Liver (tissue), 9 donors: ENCODE data around the gene ARHGEF19. TPM values are rescaled to one million over a fixed set of nuclear protein-coding genes. Genes with fewer than 3 reads are reported as not detected.

Experiments used
- DNase-seq: peaks from one replicate; pipeline ENCODE4 v3.0.0-alpha.2; 2017; ENCODE audit warnings: low spot score
- H3K27ac ChIP-seq, 2 donors: one replicate each; pipeline ENCODE4 v1.7.0; 2013; ENCODE audit warnings: inconsistent platforms in 2 of 2, low read length in 2 of 2, control low read depth in 1 of 2, low read depth in 1 of 2, mild to moderate bottlenecking in 1 of 2
- H3K27me3 ChIP-seq, 4 donors: one replicate each; pipeline versions ENCODE4 v1.6.1 to v1.7.0; 2013; ENCODE audit warnings: low read length in 3 of 4, inconsistent platforms in 1 of 4, mild to moderate bottlenecking in 1 of 4, moderate library complexity in 1 of 4; ENCODE audit not compliant: control insufficient read depth in 4 of 4, insufficient read depth in 4 of 4
- H3K36me3 ChIP-seq, 4 donors: one replicate each; pipeline versions ENCODE4 v1.6.1 to v1.7.0; 2013; ENCODE audit warnings: low read length in 3 of 4, mild to moderate bottlenecking in 3 of 4, low read depth in 1 of 4, moderate library complexity in 1 of 4; ENCODE audit not compliant: control insufficient read depth in 4 of 4, insufficient read depth in 3 of 4
- H3K4me1 ChIP-seq, 4 donors: one replicate each; pipeline versions ENCODE4 v1.6.1 to v1.7.0; 2013; ENCODE audit warnings: low read length in 3 of 4, mild to moderate bottlenecking in 3 of 4, moderate library complexity in 1 of 4; ENCODE audit not compliant: control insufficient read depth in 4 of 4, insufficient read depth in 4 of 4
- H3K4me3 ChIP-seq, 3 donors: one replicate each; pipeline versions ENCODE4 v1.6.1 to v1.7.0; 2013; ENCODE audit warnings: low read length in 3 of 3, control low read depth in 1 of 3, low read depth in 1 of 3, mild to moderate bottlenecking in 1 of 3
- H3K9ac ChIP-seq, 2 donors: one replicate each; pipeline ENCODE4 v1.7.0; 2013; ENCODE audit warnings: low read length in 2 of 2, mild to moderate bottlenecking in 2 of 2, moderate library complexity in 2 of 2, control low read depth in 1 of 2, low read depth in 1 of 2
- H3K9me3 ChIP-seq, 4 donors: one replicate each; pipeline versions ENCODE4 v1.6.1 to v1.7.0; 2013; ENCODE audit warnings: low read length in 3 of 4; ENCODE audit not compliant: control insufficient read depth in 4 of 4
- ATF3 ChIP-seq: IDR thresholded peaks from 2 replicates; pipeline ENCODE4 v1.6.1; 2016; ENCODE audit warnings: antibody characterized with exemption
- CTCF ChIP-seq: fragments of 150-350 bp; IDR thresholded peaks from 2 replicates; pipeline ENCODE4 v1.5.1; 2017; ENCODE audit warnings: improper control_type of control experiment, low read depth, low read length; ENCODE audit not compliant: missing input control
- EGR1 ChIP-seq, 2 donors: IDR thresholded peaks; 2 replicates each; pipeline ENCODE4 v1.6.1; 2016 to 2018; ENCODE audit warnings: antibody characterized with exemption in 2 of 2, low read depth in 2 of 2
- FOXA1 ChIP-seq: IDR thresholded peaks from 2 replicates; pipeline ENCODE4 v1.6.1; 2016; ENCODE audit warnings: antibody characterized with exemption
- FOXA2 ChIP-seq: IDR thresholded peaks from 2 replicates; pipeline ENCODE4 v1.6.1; 2016; ENCODE audit warnings: antibody characterized with exemption
- GABPA ChIP-seq, 2 donors: IDR thresholded peaks in 1 of 2; conservative IDR thresholded peaks in 1 of 2; 2 replicates each; pipeline ENCODE4 v1.6.1; 2016; ENCODE audit warnings: antibody characterized with exemption in 2 of 2, mild to moderate bottlenecking in 1 of 2, moderate library complexity in 1 of 2
- HNF4A ChIP-seq, 2 donors: conservative IDR thresholded peaks; 2 replicates each; pipeline ENCODE4 v1.6.1; 2016; ENCODE audit warnings: antibody characterized with exemption in 2 of 2, mild to moderate bottlenecking in 2 of 2
- HNF4G ChIP-seq: IDR thresholded peaks from 2 replicates; pipeline ENCODE4 v1.6.1; 2016; ENCODE audit warnings: antibody characterized with exemption
- JUND ChIP-seq, 2 donors: IDR thresholded peaks; 2 replicates each; pipeline ENCODE4 v1.6.1; 2016; ENCODE audit warnings: antibody characterized with exemption in 2 of 2
- MAX ChIP-seq: IDR thresholded peaks from 2 replicates; pipeline ENCODE4 v1.6.1; 2016; ENCODE audit warnings: antibody characterized with exemption
- NR2F2 ChIP-seq: IDR thresholded peaks from 2 replicates; pipeline ENCODE4 v1.6.1; 2016; ENCODE audit warnings: antibody characterized with exemption
- RAD21 ChIP-seq, 2 donors: IDR thresholded peaks; 2 replicates each; pipeline ENCODE4 v1.6.1; 2016; ENCODE audit warnings: antibody characterized with exemption in 2 of 2, mild to moderate bottlenecking in 2 of 2
- RXRA ChIP-seq, 2 donors: IDR thresholded peaks; 2 replicates each; pipeline ENCODE4 v1.6.1; 2017 to 2018; ENCODE audit warnings: antibody characterized with exemption in 2 of 2, mild to moderate bottlenecking in 1 of 2
- SP1 ChIP-seq: IDR thresholded peaks from 2 replicates; pipeline ENCODE4 v1.6.1; 2018; ENCODE audit warnings: antibody characterized with exemption, mild to moderate bottlenecking
- TAF1 ChIP-seq: conservative IDR thresholded peaks from 2 replicates; pipeline ENCODE4 v1.6.1; 2016; ENCODE audit warnings: antibody characterized with exemption, mild to moderate bottlenecking
- ZBTB33 ChIP-seq: IDR thresholded peaks from 2 replicates; pipeline ENCODE4 v1.6.1; 2016; ENCODE audit warnings: antibody characterized with exemption
- WGBS: extraction: QIAGEN DNeasy Blood & Tissue Kit; methylation state at CpG from one replicate; pipeline ENCODE4 v1.1.7; 2013; 5-methylcytosine and 5-hydroxymethylcytosine counted together
- polyA plus RNA-seq, 2 donors: library from polyadenylated mRNA; stranded (reverse) in 1 of 2; unstranded in 1 of 2; fragments of 200-250 nt in 1 of 2; fragments of >200 nt in 1 of 2; fragmentation: Nextera tagmentation in 1 of 2; extraction: Ambion mirVana in 1 of 2; gene quantifications; one replicate each; pipeline versions ENCODE4 v1.2.1 to v1.2.3, GENCODE V29; 2013 to 2015
- total RNA-seq, 2 donors: library from RNA; depleted of rRNA; stranded (reverse); fragments of >200 nt; gene quantifications; one replicate each; pipeline ENCODE4 v1.2.3, GENCODE V29; 2014
- donor health status: healthy.
- donor health status: healthy.
- donor health status: healthy.
- donor health status: healthy.
- donor health status: healthy.

Gene ARHGEF19
- total and polyA plus RNA-seq, 4 donors: 0.79 to 3.2 (median 2.5) TPM

- 74% methylated on average over 8 of the region's 8 CpGs for WGBS
- H3K9me3 ChIP-seq: no peaks in the 10 kb centered on the region
- H3K9ac ChIP-seq: no peak overlapping the region
- H3K27me3 ChIP-seq: no peaks in the 10 kb centered on the region
- peak; percentile 65 for DNase-seq
- no peak overlapping the region for H3K4me3 ChIP-seq
- H3K36me3 ChIP-seq: no peaks in the 10 kb centered on the region
- no peak for TF ChIP-seq RXRA (IDR thresholded peaks at IDR 0.05)
- no peak for TF ChIP-seq EGR1 (IDR thresholded peaks at IDR 0.05; ENCODE audit: low read depth in 2 of 2)
- no peak for TF ChIP-seq RAD21 (IDR thresholded peaks at IDR 0.05)
- no peak for TF ChIP-seq HNF4G
- TF ChIP-seq JUND (IDR thresholded peaks at IDR 0.05): no peak
- TF ChIP-seq FOXA2: no peak
- no peak for TF ChIP-seq GABPA (IDR thresholded peaks at IDR 0.05 in 1 of 2, conservative IDR thresholded peaks at IDR 0.05 in 1 of 2)
- no peak for TF ChIP-seq CTCF
- TF ChIP-seq FOXA1: no peak
- no peak for TF ChIP-seq TAF1
- peaks cover 1 to 10% (median 8%) of the 10 kb centered on the region in 4 donors for H3K4me1 ChIP-seq
- no peak overlapping the region for H3K27ac ChIP-seq
Measured at GRCh38 chr1:16243215-16243610, 30.8 kb upstream of the ARHGEF19 start.

GRCh38 chr1:16242556-16243214 is 30.2 kb upstream of the ARHGEF19 start:
- Histone ChIP-seq H3K9ac (no peak overlapping the region), H3K27me3 (no peaks in the 10 kb centered on the region), H3K4me3 (no peak overlapping the region), H3K4me1 (peaks cover 0 to 5% (median 3%) of the 10 kb centered on the region in 4 donors), H3K27ac (no peak overlapping the region), H3K36me3 (no peaks in the 10 kb centered on the region), H3K9me3 (no peaks in the 10 kb centered on the region)
- TF ChIP-seq MAX: no peak
- TF ChIP-seq FOXA1: no peak
- no peak for TF ChIP-seq RAD21 (IDR thresholded peaks at IDR 0.05)
- no peak for TF ChIP-seq SP1
- TF ChIP-seq HNF4A (conservative IDR thresholded peaks at IDR 0.05): no peak
- TF ChIP-seq ATF3: no peak
- no peak for DNase-seq
- 74% methylated on average over 17 of the region's 17 CpGs for WGBS

- no peak for DNase-seq
- WGBS: 88% methylated on average over 10 of the region's 10 CpGs
Measured at GRCh38 chr1:16241221-16241708, 28.8 kb upstream of the ARHGEF19 start.

More at GRCh38 chr1:16241221-16241708, 28.8 kb upstream of the ARHGEF19 start:
- TF ChIP-seq ZBTB33: no peak
- TF ChIP-seq NR2F2: no peak
- no peak for TF ChIP-seq EGR1 (IDR thresholded peaks at IDR 0.05; ENCODE audit: low read depth in 2 of 2)
- no peak for TF ChIP-seq JUND (IDR thresholded peaks at IDR 0.05)
- no peak for TF ChIP-seq SP1
- TF ChIP-seq CTCF: no peak
- TF ChIP-seq HNF4A (conservative IDR thresholded peaks at IDR 0.05): no peak
- no peak for TF ChIP-seq TAF1
- TF ChIP-seq FOXA2: no peak
- Histone ChIP-seq H3K9me3 (no peaks in the 10 kb centered on the region), H3K4me3 (no peak overlapping the region), H3K27ac (no peak overlapping the region), H3K27me3 (no peaks in the 10 kb centered on the region), H3K4me1 (peaks cover 1 to 14% (median 10%) of the 10 kb centered on the region in 4 donors), H3K36me3 (no peaks in the 10 kb centered on the region), H3K9ac (no peak overlapping the region)
